IPS-20b (cell line): ENCODE measurements around the gene ABCA7.

Experiments used
- H3K27ac ChIP-seq: one replicate; pipeline ENCODE4 v1.5.1; 2013; ENCODE audit warnings: low read length
- H3K27me3 ChIP-seq: 2 replicates; pipeline ENCODE4 v1.6.1; 2013; ENCODE audit warnings: mild to moderate bottlenecking, low read length, inconsistent platforms; ENCODE audit not compliant: insufficient read depth
- H3K36me3 ChIP-seq: 2 replicates; pipeline ENCODE4 v1.6.1; 2013; ENCODE audit warnings: low read depth, mild to moderate bottlenecking, inconsistent platforms, low read length, moderate library complexity; ENCODE audit not compliant: insufficient read depth
- H3K4me1 ChIP-seq: 2 replicates; pipeline ENCODE4 v1.6.1; 2013; ENCODE audit warnings: mild to moderate bottlenecking, control low read depth, inconsistent platforms, low read length, moderate library complexity; ENCODE audit not compliant: insufficient read depth
- H3K4me3 ChIP-seq: 2 replicates; pipeline ENCODE4 v1.5.1; 2013; ENCODE audit warnings: mild to moderate bottlenecking, low read length, inconsistent platforms
- H3K9ac ChIP-seq: 2 replicates; pipeline ENCODE4 v1.6.1; 2013; ENCODE audit warnings: low read depth, mild to moderate bottlenecking, inconsistent platforms, low read length, moderate library complexity
- H3K9me3 ChIP-seq: 2 replicates; pipeline ENCODE4 v1.6.1; 2013; ENCODE audit warnings: mild to moderate bottlenecking, low read depth, low read length, inconsistent platforms; ENCODE audit not compliant: insufficient read depth

The ABCA7 gene

GRCh38 chr19:1058112-1058511 lies 18.2 kb downstream of the ABCA7 start:
- no peaks in the 10 kb centered on the region for H3K4me1 ChIP-seq
- H3K27me3 ChIP-seq, result no peaks in the 10 kb centered on the region
- H3K9ac ChIP-seq, result no peak overlapping the region
- no peaks in the 10 kb centered on the region for H3K36me3 ChIP-seq
- H3K9me3 ChIP-seq, result no peaks in the 10 kb centered on the region
- no peak overlapping the region for H3K27ac ChIP-seq
- H3K4me3 ChIP-seq, result no peak overlapping the region

DNA sequence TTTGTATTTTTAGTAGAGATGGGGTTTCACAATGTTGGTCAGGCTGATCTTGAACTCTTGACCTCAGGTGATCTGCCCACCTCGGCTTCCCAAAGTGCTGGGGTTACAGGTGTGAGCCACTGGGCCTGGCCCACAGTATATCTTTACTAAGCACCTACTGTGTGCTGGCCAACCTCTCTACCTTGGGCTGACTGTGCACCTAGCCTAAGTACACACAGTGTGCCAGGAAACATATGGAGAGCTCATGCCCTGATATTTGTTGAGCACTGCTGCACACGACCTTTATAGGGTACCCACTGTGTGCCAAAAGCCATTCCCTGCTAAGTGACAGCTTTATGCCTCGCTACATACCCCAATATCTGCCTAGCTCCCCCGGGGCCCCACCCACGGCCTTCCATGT lies 20.8 kb downstream of the ABCA7 start:
- no peaks in the 10 kb centered on the region for H3K9me3 ChIP-seq
- H3K9ac ChIP-seq, result no peak overlapping the region
- H3K36me3 ChIP-seq, result no peaks in the 10 kb centered on the region
- no peak overlapping the region for H3K4me3 ChIP-seq
- H3K4me1 ChIP-seq, result peaks cover 4% of the 10 kb centered on the region; the same call in 1 of the 2 replicates
- H3K27ac ChIP-seq, result no peak overlapping the region
- peaks cover 8% of the 10 kb centered on the region for H3K27me3 ChIP-seq

DNA sequence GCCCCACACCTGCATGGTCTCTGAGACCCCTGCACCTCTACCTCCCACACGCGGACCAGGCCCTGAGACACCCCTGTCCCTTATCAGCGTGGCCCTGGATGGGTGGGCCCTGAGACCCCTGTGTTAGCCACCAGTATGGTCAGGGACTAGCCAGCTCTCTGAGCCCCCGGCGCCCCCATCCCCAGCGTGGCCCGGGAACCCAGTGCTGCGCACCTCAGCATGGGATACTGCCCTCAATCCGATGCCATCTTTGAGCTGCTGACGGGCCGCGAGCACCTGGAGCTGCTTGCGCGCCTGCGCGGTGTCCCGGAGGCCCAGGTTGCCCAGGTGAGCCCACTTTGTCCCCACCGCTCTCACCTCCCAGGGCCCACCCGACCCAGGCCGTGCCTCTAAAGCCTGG lies 22.1 kb downstream of the ABCA7 start:
- no peak overlapping the region for H3K9ac ChIP-seq

GRCh38 chr19:1062387-1063029 lies 22.6 kb downstream of the ABCA7 start:
- Histone ChIP-seq H3K27me3 (peaks cover 26% of the 10 kb centered on the region), H3K9me3 (no peaks in the 10 kb centered on the region), H3K36me3 (no peaks in the 10 kb centered on the region), H3K4me3 (no peak overlapping the region; the same call in 1 of the 2 replicates), H3K27ac (no peak overlapping the region), H3K4me1 (peaks cover 4% of the 10 kb centered on the region; the same call in 1 of the 2 replicates), H3K9ac (no peak overlapping the region)

More for the DNA sequence above, 22.1 kb downstream of the ABCA7 start:
- Histone ChIP-seq H3K27me3 (peaks cover 21% of the 10 kb centered on the region), H3K4me1 (peaks cover 4% of the 10 kb centered on the region; the same call in 1 of the 2 replicates), H3K36me3 (no peaks in the 10 kb centered on the region), H3K9me3 (no peaks in the 10 kb centered on the region), H3K27ac (no peak overlapping the region), H3K4me3 (no peak overlapping the region; the same call in 1 of the 2 replicates)

GRCh38 chr19:1063030-1063908 lies 23.4 kb downstream of the ABCA7 start:
- Histone ChIP-seq H3K9me3 (no peaks in the 10 kb centered on the region), H3K4me1 (peaks cover 4% of the 10 kb centered on the region; the same call in 1 of the 2 replicates), H3K27ac (no peak overlapping the region), H3K27me3 (peaks cover 34% of the 10 kb centered on the region), H3K4me3 (no peak overlapping the region), H3K9ac (no peak overlapping the region), H3K36me3 (no peaks in the 10 kb centered on the region)

DNA sequence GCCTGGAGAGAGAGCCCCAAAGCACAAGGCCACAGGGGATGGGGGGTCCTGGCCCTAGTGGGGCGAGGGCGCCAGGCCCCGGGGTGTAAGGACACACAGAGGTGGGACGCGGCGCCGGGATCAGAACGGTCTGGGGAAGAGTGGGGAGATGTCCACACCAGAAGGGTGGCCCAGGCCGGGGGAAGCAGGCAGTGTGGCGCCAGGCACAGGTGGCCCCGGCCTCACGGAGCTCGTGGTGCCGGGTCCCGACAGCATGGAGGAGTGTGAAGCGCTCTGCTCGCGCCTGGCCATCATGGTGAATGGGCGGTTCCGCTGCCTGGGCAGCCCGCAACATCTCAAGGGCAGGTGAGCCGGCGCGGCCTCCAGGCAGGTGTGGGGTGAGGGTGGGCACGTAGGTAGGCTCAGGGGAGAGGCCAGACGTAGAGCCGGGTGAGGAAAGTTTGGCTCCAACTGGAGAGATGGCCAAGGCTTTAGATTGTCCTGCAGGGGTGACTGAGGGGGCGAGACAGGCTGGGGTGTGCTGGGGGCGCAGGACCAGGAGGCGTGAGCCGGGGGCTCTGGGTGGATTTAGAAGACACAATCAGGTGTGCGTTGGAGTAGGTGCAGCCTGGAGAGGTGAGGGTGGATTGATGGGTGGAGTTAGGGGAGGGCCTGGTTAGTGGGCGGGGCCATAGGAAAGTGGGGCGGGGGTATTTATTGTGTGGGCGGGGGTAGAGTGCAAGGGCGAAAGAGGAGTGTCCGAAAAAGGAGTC lies 24.2 kb downstream of the ABCA7 start:
- H3K36me3 ChIP-seq, result no peaks in the 10 kb centered on the region
- H3K9ac ChIP-seq, result peak overlapping the region; percentile 30; the same call in 1 of the 2 replicates
- H3K4me1 ChIP-seq, result peaks cover 4% of the 10 kb centered on the region; the same call in 1 of the 2 replicates
- H3K9me3 ChIP-seq, result no peaks in the 10 kb centered on the region
- H3K27ac ChIP-seq, result no peak overlapping the region
- peak overlapping the region; percentile 62; the same call in 1 of the 2 replicates for H3K4me3 ChIP-seq
- peaks cover 41% of the 10 kb centered on the region for H3K27me3 ChIP-seq

GRCh38 chr19:1064661-1065605 lies 25.0 kb downstream of the ABCA7 start:
- no peaks in the 10 kb centered on the region for H3K9me3 ChIP-seq
- no peaks in the 10 kb centered on the region for H3K36me3 ChIP-seq
- peak overlapping the region; percentile 30; the same call in 1 of the 2 replicates for H3K9ac ChIP-seq
- peak overlapping the region; percentile 62; the same call in 1 of the 2 replicates for H3K4me3 ChIP-seq
- peaks cover 4% of the 10 kb centered on the region; the same call in 1 of the 2 replicates for H3K4me1 ChIP-seq
- peaks cover 49% of the 10 kb centered on the region for H3K27me3 ChIP-seq
- H3K27ac ChIP-seq, result no peak overlapping the region

DNA sequence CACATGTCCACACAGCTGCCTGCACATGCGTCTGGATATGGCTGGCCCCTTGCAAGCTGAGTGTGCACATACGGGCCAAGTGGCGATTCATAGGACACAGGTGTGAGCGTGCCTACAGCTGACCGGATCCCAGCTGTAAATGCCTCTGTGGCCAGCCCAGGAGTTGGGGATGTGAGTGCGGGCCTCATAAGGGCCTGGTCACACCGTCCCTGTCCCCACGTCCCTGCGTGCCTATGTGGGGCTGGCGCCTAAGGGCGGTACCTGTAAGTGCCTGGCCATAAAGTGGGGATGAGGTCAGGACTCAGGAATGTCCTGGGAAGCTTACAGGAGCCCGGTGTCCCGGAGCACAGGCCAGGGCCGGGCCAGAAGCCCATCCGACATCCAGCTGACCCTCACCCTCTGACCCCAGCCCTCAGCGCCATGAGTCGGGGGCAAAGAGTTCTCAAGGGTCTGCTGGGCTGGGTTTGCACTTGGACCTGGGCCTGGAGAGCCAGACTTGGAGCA lies 25.8 kb downstream of the ABCA7 start:
- H3K4me3 ChIP-seq, result peak overlapping the region; percentile 62; the same call in 1 of the 2 replicates
- no peaks in the 10 kb centered on the region for H3K9me3 ChIP-seq
- no peak overlapping the region for H3K27ac ChIP-seq
- peaks cover 4% of the 10 kb centered on the region; the same call in 1 of the 2 replicates for H3K4me1 ChIP-seq
- H3K36me3 ChIP-seq, result no peaks in the 10 kb centered on the region
- H3K9ac ChIP-seq, result no peak overlapping the region
- peaks cover 55% of the 10 kb centered on the region for H3K27me3 ChIP-seq

DNA sequence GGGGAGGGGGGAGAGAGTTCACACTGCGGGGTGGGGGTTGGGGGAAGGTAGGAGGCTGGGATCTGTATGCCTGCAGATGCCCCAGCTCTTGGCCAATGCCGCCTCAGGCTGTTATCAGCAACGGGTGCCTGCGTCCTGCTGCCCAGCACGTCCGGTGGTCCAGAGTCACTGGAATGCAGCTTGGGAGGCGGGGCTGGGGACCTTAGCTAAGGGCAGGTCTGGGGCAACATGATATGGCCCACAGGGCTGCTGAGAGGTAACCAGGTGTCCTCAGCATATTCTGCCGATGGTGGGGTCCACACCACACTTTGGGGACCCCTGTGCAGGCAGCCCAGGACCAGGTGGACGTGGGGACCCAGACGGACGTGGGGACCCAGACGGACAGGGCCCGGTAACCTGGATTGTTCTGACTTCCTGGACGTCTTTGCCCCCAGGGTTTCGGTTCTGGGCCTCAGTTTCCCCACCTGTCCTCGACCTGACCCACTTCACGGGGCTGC lies 26.4 kb downstream of the ABCA7 start:
- Histone ChIP-seq H3K4me3 (peak overlapping the region; percentile 56; the same call in 1 of the 2 replicates), H3K9me3 (no peaks in the 10 kb centered on the region), H3K9ac (no peak overlapping the region), H3K36me3 (no peaks in the 10 kb centered on the region), H3K4me1 (peaks cover 4% of the 10 kb centered on the region; the same call in 1 of the 2 replicates), H3K27me3 (peaks cover 60% of the 10 kb centered on the region), H3K27ac (no peak overlapping the region)

DNA sequence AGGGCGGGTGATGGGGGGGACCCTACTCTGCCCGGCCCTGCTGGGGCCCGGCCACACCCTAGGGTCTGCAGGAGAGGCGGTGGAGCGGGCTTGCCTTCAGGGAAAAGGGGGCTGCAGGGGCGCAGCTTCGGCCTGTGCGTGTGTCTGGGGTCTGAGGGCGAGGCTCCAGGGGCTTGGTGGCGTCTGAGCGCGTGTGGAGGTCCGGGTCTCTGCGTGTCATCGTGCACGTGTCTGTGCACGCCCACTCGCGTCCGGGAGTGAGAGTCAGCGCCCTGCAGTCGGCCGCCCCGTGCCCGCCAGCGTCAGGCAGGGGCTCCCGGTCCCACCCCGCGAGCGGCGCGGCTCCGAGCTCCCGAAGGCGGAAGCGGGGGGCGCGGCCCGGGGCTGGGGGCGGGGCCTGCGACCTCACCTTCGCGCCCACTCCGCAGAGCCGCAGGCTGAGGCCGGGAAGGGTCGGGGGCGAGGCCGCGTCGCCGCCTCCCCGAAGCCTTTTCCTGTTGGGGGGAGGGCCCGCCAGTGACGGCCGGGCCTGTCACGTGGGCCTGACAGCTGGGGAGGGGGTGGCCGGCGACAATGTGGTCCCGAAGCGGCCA lies 26.9 kb downstream of the ABCA7 start, which contains the start of gene ARHGAP45:
Gene ARHGAP45 (plus strand): TSS at position 420 of the 593 bp plus-strand sequence. CDS start 239 bp downstream, outside the sequence.
- Histone ChIP-seq H3K36me3 (no peaks in the 10 kb centered on the region), H3K27ac (no peak within 1 kb of the TSS), H3K4me1 (peaks cover 4% of the 10 kb centered on the region; the same call in 1 of the 2 replicates), H3K4me3 (peak within 1 kb of the TSS; percentile 56), H3K27me3 (peaks cover 64% of the 10 kb centered on the region), H3K9me3 (no peaks in the 10 kb centered on the region), H3K9ac (no peak within 1 kb of the TSS)
